ENCODE data around the gene PAQR9.
A peak's percentile ranks its signal among the peaks of the same experiment; 100 is the strongest.

Gene PAQR9

GRCh38 chr3:142947799-142948575 is 15.5 kb downstream of the PAQR9 start:
- DNase-seq: peak; percentile 53

- DNase-seq: no peak
Observed at GRCh38 chr3:142947352-142947751, 16.1 kb downstream of the PAQR9 start.

DNA sequence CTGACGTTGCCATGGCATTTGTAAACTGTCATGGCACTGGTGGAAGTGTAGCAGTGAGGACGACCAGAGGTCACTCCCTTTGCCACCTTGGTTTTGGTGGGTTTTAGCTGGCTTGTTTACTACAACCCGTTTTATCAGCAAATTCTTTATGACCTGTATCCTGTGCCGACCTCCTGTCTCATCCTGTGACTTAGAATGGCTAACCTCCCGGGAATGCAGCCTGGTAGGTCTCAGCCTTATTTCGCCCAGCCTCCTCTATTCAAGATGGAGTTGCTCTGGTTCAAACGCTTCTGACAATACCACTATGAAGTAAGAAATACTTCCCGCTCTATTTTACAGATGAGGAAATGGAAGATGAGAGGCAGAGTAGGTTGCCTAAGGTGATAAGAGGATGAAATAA is 16.6 kb downstream of the PAQR9 start:
- no peak for DNase-seq

DNA sequence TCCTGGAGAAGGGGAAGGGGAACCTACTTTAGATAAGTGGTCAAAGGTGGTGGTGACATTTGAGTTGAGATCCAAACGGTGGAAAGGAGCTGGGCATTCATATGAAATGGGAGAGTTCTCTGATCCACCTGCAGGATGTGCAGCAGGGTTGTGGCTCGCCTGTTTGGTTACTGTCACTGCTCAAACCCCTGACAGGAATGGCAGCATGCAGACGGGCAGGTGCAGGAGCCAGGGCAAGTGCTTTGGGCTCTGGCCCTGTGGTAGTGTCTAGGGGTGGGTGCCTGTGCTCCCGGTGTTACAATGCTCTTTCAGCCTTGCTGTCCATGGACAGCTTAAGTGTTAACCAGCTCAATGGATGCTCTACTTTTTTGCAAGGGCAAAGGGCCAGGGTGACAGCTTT is 18.5 kb downstream of the PAQR9 start:
- no peak for DNase-seq

DNA sequence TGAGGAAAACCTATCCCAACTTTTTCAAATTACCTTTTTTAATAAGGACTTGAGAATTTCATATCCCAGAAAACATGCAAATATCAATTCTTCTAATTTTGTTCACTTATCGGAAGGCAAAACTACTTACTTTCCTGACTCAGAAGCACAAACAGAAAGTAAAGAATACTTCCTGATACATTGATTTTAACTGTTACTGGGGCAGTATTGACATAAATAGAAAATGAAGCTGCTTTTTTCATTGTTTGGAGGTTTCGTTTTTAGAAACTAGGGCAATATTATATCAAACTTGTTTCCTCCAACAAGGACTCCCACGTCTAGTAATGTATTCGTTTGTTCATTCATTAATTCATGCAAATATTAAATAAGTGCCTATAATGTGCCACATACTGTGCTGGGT is 19.1 kb downstream of the PAQR9 start:
- no peak for DNase-seq

DNA sequence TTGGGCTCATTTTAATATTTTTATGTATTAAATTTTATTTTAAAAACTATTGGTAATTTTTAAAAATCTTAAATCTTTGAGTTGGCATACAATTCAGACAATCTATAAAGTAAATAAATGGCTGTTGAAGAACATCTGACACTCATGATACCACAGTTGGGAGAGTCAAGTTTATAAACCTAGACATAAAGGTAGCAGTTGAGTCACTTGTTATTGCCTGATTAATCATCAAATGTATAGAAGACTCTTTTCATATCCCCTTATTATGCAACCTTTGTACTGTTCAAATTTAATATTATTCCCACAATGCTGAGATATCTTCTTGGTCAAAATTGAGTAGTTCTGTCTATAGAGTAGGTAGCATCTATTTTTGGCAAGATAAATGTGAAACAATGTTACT is 19.6 kb downstream of the PAQR9 start:
- no peak for DNase-seq

- DNase-seq: no peak
Observed at GRCh38 chr3:142943349-142943748, 20.1 kb downstream of the PAQR9 start.

GRCh38 chr3:142941373-142942123 is 21.9 kb downstream of the PAQR9 start:
- DNase-seq: no peak

DNA sequence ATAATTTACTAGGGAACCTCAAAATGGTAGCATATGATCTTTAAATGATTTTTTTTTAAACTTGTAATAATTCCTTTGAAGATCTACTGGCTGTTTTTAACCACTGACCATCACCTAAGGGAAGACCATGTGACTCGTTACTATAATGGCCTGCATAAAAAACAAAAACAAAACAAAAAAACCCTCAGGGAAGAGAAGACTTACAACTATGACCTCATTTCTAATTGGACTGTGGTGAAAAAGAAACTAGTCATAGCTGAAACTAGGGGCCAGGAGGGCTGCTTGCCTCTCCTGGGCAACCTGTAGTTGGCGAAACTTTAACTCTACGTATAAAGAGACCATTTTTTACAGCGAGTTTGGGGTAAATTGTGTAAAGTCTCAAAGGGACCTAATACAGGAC is 23.0 kb downstream of the PAQR9 start:
- no peak for DNase-seq

GRCh38 chr3:142940000-142940399 is 23.5 kb downstream of the PAQR9 start:
- DNase-seq: no peak

DNA sequence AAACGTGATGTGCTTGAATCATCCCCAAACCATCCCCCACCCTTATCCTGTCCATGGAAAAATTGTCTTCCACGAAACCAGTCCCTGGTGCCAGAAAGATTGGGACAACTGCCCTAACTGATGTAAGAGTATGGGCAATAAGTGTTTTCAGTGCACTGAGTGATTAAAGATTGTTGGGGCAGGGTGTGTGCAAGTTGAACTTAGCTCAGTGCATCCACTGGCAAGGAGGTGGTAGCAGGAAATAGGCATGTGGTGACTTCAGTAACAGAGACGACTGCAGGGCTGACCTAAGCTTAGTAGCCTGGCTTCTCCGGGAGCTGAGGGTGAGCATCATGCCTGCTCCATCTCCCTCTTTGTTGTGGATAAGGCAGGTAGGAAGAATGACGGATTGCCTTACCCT is 27.5 kb downstream of the PAQR9 start:
- DNase-seq: no peak

DNA sequence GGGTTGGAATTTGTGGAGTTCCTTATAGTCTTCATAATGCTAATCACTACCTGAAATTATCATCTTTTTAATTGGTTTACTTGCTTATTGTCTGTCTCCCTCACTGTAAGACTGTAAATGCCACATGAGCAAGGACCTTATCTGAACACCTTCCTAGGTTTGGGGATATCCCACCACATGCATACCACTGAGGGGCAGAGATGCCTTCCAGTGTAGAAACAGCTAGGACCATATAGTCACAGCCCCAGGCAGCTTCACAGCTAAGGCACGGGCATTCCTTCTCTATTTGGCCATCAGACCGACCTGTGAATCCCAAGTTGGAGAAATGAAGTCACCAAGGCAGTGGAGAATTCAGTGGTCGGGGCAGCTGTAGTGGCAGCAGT is 28.6 kb downstream of the PAQR9 start:
- DNase-seq: no peak

DNA sequence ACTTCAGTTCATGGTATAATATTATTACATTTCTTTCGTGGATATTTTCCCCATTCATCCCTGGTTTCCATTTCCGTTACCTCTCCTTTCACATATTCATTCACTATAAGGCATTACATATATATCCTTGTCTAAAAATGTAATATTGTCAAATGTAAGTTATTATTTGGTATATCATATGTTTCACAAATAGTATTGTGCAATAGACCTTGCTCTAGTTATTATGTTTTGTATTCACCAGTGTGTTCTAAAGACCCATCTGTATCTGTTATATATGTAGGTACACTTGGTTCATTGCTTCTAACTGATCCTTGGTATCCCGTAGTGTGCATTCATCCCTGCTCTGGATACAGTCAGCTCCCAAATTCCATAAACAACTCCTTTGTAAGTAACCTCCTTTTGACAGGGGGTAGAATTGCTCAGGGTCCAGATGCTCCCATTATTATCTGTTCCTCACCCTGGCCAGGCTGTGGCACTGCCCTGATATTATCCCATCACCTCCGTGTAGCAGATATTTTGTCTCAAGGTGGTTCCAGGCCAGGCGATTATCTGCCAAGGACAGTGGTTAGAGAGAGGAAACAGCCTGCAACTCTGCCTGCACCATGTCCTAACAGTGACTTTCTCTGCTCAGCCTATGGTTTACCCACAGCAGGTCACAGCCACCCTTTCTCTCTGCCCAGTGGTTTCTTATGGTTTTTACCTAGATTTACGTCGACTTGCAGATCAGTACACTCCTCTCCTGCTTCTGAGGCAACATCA is 29.2 kb downstream of the PAQR9 start:
- no peak for DNase-seq

GRCh38 chr3:142931222-142931621 is 32.3 kb downstream of the PAQR9 start:
- peak; percentile 62 for DNase-seq

DNA sequence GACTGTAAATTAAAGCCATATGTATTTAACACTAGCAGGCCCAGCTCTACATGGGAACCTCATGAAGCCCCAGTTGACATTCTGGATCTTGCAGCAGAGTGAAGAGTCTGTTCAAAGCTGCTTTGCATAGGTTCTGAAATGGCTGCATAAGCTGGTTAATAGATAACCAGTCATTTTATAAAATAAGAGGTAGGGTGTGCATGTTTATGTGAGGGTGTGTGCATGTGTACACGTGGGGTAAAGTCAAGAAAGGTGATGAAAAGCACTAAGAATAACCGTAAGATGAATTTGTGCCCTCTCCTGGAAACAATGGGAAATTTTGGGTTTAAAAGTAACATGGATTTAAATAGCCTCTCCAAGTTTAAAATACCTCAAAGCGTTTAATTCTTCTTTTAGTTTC is 33.0 kb downstream of the PAQR9 start:
- no peak for DNase-seq

DNA sequence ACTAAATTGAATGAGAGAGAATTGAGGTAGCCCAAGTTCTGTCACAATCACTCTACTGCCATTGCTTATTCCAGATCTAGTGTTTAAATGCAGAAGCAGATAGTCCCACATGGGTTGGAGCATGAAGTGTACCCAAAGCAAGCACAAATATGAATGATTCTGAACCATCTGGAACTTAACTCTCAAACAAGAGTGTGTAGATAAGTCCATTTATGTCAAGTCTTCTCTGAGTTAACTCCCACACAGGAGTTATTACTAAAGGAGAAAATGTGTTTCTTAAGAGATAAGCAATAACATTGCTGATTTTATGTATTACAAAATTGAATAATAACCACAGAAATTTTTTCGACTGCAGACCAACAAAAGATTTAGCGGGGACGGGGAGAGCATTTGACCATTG is 33.6 kb downstream of the PAQR9 start:
- DNase-seq: no peak

DNA sequence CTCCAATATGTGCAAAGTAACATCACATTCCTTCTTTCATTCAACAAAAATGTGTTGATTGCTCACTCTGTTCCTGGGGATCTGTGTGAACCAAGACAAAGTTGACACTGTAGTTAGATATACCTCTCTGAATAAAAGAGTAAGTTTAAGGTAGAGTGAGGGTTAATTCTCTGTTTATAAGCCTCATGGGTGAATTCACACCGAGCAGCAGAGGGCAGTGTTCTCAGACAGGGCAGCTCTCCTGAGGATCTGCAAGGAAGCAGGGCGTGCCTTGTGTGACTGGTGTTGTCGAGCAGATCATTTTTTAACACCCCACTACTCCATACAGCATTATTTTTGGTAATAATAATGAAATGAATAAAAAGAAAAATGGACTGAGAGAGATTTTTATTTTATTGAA is 34.4 kb downstream of the PAQR9 start:
- DNase-seq: peak; percentile 69

DNA sequence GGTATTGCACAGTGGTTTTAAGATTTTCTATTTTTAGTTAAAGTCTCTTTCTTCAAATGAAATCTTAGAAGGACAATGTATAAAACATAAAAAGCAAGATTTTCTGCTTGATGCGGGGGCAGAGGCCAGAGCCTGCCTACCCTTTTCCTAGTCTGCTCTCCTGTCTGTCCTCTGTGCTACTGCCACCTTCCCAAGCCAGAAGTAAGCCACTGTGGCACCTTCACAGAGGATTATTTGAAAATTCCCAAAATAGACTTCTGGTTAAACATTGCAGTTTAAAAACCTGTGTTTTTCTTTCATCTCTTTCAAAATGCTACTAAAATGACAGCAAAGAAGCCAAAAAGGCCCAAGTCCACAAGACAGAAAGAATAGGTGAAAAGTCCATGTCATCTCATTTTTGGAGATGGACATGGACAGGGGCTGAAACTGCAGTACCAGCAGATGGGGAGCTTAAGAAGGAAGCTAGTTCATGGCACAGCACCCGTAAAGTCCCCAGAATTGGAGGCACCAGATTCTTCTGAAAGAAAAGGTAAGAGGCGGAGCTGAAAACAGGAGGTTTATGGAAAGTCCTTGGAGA is 37.0 kb downstream of the PAQR9 start:
- no peak for DNase-seq

- DNase-seq: no peak
Observed at GRCh38 chr3:142925140-142925539, 38.3 kb downstream of the PAQR9 start.

DNA sequence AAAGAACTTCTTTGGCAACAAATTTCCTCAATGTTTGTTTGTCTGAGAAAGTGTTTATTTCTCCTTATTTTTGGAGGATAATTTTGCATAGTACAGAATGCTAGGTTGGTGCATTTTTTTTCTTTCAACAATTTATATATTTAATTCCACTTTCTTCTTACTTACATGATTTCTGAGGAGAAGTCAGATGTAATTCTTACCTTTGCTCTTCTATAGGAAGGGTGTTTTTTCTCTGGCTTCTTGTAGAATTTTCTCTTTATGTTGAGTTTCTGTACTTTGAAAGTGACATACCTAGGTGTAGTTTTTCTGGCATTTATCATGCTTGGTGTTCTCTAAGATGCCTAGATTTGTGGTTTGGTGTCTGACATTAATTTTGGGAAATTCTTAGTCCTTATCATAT is 39.8 kb downstream of the PAQR9 start:
- no peak for DNase-seq

DNA sequence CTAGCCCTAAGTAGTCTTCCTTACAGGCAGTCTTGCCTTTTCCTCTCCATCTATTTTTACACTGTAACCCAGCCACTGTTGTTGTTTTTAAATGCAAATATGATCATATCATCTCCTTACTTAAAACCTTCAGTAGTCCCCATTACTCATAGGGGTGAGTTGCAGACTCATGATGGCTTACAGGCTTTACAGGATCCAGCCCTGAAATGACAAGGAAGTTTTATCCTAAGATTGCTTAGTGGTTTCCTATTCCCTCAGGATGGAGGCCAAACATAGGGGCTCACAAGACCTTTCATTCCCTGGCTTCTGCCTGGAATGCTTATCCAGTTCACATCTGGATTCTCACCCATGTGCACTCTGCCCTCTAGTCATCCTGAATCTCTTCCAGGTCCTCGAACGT is 46.9 kb downstream of the PAQR9 start:
- no peak for DNase-seq

- no peak for DNase-seq
Observed at GRCh38 chr3:142915636-142916035, 47.8 kb downstream of the PAQR9 start.

- no peak for DNase-seq
Observed at GRCh38 chr3:142914286-142914811, 49.1 kb downstream of the PAQR9 start.
